Uterus (tissue), 2 donors: Measurements from ENCODE around the gene ORC4.

Experiments used
- CTCF ChIP-seq, 4 experiments: fragments of 200-600 bp in 2 of 4; fragments of 450-650 bp in 2 of 4; sonication (generic) in 2 of 4; IDR thresholded peaks; one replicate each; pipeline ENCODE4 v1.5.1; 2016 to 2019; ENCODE audit warnings: antibody characterized with exemption in 4 of 4, mild to moderate bottlenecking in 2 of 4, moderate library complexity in 1 of 4
- POLR2A ChIP-seq, 2 donors: fragments of 450-650 bp; IDR thresholded peaks; one replicate each; pipeline ENCODE4 v1.6.1; 2016; ENCODE audit warnings: antibody characterized with exemption in 2 of 2, mild to moderate bottlenecking in 1 of 2, moderate library complexity in 1 of 2

DNA sequence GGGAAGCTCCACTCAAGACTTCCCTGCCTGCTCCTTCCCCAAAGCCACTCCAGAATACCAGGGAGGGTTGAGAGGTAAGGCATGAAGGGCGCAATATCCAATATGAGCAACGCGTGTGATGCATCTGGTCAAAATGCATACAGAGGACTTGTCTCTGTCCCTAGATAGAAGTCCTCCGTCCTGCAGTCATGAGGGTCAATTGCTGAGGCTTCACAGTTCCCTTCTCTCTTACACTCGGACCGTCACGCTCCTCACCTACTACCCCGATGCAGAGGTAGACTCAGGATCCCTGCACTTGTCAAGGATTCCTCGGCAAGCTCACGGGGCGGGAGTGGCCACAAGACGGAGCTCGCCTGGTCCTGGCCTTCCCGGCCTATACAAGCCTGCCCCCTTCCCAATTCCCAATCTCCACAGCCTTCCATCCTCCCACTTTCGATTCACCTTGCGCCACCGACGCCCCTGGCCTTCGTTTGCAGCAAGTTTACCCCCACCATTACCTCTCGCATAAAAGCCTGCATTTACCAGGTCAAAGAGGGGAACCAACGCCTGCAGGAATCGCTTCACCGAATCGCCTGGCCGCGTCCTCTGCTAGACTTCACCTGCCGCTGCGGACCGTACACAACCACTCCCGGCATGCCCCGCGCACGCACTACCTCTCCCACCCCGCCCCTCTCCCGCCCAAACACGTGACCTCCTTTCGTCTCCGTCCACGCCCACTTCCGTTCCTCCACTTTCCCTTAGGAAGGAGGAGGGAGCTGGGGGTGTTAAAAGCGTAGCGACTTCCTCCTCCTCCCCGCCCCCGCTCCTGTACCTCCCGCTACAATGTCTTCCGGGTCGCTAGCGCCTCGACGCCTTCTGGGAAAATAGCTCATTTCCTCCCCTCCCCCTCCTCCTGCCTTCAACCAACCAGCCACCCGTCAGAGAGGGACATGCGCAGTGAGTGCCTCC is at the start of gene ORC4:
- TF ChIP-seq CTCF (IDR thresholded peaks at IDR 0.05) (peak; percentile 2 to 29 (median 16)), POLR2A (IDR thresholded peaks at IDR 0.05) (peak; percentile 49 to 65)
